ENCODE data around the gene LRRK1.

LRRK1 gene

GRCh38 chr15:100930306-100930848 lies 11.2 kb downstream of the LRRK1 start:
- Histone ChIP-seq H3K9ac (ENCODE audit: low read length) (peak overlapping the region; percentile 52), H3K4me1 (ENCODE audit: insufficient read depth, low read length, severe bottlenecking) (peaks cover 97% of the 10 kb centered on the region), H3K36me3 (ENCODE audit: insufficient read depth, low read length) (peaks cover 73% of the 10 kb centered on the region), H3K27me3 (ENCODE audit: insufficient read depth, low read length) (no peaks in the 10 kb centered on the region), H3K9me2 (ENCODE audit: low read depth, low read length) (no peaks in the 10 kb centered on the region), H4K20me1 (ENCODE audit: insufficient read depth, low read length) (no peaks in the 10 kb centered on the region), H3K4me3 (ENCODE audit: low read depth, low read length, poor library complexity, severe bottlenecking) (peak overlapping the region; percentile 37), H2AFZ (ENCODE audit: low read length) (no peak overlapping the region), H3K27ac (ENCODE audit: low read depth, low read length, poor library complexity, severe bottlenecking) (peak overlapping the region; percentile 96), H3F3A (ENCODE audit: insufficient read depth, low read length) (0 out of 2 replicates have a peak, but pooled peaks cover 6% of the 10 kb centered on the region), H3K79me2 (ENCODE audit: insufficient read depth, low read length) (no peaks in the 10 kb centered on the region), H3K9me3 (ENCODE audit: low read length) (no peaks in the 10 kb centered on the region), H3K4me2 (ENCODE audit: low read length) (peak overlapping the region; percentile 55)
- TF ChIP-seq EZH2 (IDR thresholded peaks at IDR 0.05; ENCODE audit: borderline replicate concordance, low read length): no peak
- TF ChIP-seq CTCF (IDR thresholded peaks at IDR 0.05; ENCODE audit: low read length): no peak

GRCh38 chr15:100931143-100931890 lies 12.2 kb downstream of the LRRK1 start:
- Histone ChIP-seq H3K4me2 (ENCODE audit: low read length) (peak overlapping the region; percentile 55), H3K9me3 (ENCODE audit: low read length) (no peaks in the 10 kb centered on the region), H3K27ac (ENCODE audit: low read depth, low read length, poor library complexity, severe bottlenecking) (peak overlapping the region; percentile 96), H3K9me2 (ENCODE audit: low read depth, low read length) (no peaks in the 10 kb centered on the region), H3K9ac (ENCODE audit: low read length) (peak overlapping the region; percentile 52), H3K79me2 (ENCODE audit: insufficient read depth, low read length) (no peaks in the 10 kb centered on the region), H4K20me1 (ENCODE audit: insufficient read depth, low read length) (no peaks in the 10 kb centered on the region), H3F3A (ENCODE audit: insufficient read depth, low read length) (no peaks in the 10 kb centered on the region), H3K27me3 (ENCODE audit: insufficient read depth, low read length) (no peaks in the 10 kb centered on the region), H2AFZ (ENCODE audit: low read length) (no peak overlapping the region), H3K4me1 (ENCODE audit: insufficient read depth, low read length, severe bottlenecking) (peaks cover 96% of the 10 kb centered on the region), H3K4me3 (ENCODE audit: low read depth, low read length, poor library complexity, severe bottlenecking) (peak overlapping the region; percentile 37), H3K36me3 (ENCODE audit: insufficient read depth, low read length) (peaks cover 73% of the 10 kb centered on the region)
- TF ChIP-seq EZH2 (IDR thresholded peaks at IDR 0.05; ENCODE audit: borderline replicate concordance, low read length) (no peak), CTCF (IDR thresholded peaks at IDR 0.05; ENCODE audit: low read length) (no peak)

GRCh38 chr15:100932676-100933348 lies 13.7 kb downstream of the LRRK1 start:
- Histone ChIP-seq H3F3A (ENCODE audit: insufficient read depth, low read length) (no peaks in the 10 kb centered on the region), H3K9me2 (ENCODE audit: low read depth, low read length) (no peaks in the 10 kb centered on the region), H3K36me3 (ENCODE audit: insufficient read depth, low read length) (peaks cover 67% of the 10 kb centered on the region), H3K27ac (ENCODE audit: low read depth, low read length, poor library complexity, severe bottlenecking) (peak overlapping the region; percentile 96), H4K20me1 (ENCODE audit: insufficient read depth, low read length) (no peaks in the 10 kb centered on the region), H3K79me2 (ENCODE audit: insufficient read depth, low read length) (no peaks in the 10 kb centered on the region; the same call in 1 of the 2 replicates), H3K27me3 (ENCODE audit: insufficient read depth, low read length) (no peaks in the 10 kb centered on the region), H3K4me1 (ENCODE audit: insufficient read depth, low read length, severe bottlenecking) (peaks cover 90% of the 10 kb centered on the region), H3K4me2 (ENCODE audit: low read length) (peak overlapping the region; percentile 55; the same call in 1 of the 2 replicates), H3K4me3 (ENCODE audit: low read depth, low read length, poor library complexity, severe bottlenecking) (no peak overlapping the region), H3K9ac (ENCODE audit: low read length) (peak overlapping the region; percentile 9; the same call in 1 of the 2 replicates), H2AFZ (ENCODE audit: low read length) (no peak overlapping the region), H3K9me3 (ENCODE audit: low read length) (no peaks in the 10 kb centered on the region)
- TF ChIP-seq EZH2 (IDR thresholded peaks at IDR 0.05; ENCODE audit: borderline replicate concordance, low read length) (no peak), CTCF (IDR thresholded peaks at IDR 0.05; ENCODE audit: low read length) (no peak)
